ENCODE results near the gene PASK.

The PASK gene

DNA sequence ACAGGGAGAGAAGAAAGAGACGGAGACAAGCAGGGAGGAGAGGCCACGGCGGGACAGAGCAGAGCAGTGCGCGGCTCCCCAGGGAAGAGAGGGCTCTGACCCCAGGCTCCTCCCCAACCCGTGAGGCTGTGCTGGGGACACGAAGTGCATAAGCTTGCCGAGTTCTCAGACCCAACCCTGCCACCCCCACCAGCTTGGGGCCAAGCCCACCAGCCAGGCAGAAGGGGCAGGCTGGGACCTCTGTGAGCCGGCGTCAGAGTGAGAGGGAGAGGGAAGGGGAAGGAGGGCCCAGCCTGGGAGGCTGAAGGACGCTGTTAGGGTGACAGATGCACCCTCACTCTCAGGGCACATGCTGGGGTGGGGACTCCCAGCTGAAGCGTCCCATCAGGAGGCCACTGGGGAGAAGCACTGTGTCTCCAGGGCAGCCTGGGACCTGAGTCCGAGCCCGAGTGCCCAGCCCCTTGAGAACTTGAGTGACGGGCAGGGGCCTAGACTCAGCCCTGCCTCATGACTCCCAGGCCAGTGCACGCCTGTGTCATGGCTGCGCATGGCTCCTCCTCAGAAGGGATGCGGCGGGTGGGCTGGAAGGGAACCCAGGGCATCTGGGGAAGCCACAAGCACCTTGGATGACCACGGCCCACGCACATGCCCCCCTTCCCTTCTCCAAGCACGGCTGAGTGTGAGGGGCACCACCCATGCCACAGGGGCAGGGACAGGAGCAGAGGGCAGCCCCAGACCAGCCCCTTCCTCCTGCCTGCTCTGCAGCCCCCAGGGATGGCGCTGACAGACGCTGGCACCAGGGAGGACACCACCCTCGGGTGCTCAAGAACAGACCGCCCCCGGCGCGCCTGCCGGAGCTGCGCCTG lies 78.2 kb downstream of the PASK start:
- no peak overlapping the region for H3K27ac ChIP-seq
- TF ChIP-seq CTCF (IDR thresholded peaks at IDR 0.05; ENCODE audit: low read depth, low read length, missing control alignments): no peak
- H3K4me3 ChIP-seq (ENCODE audit: low read depth, low read length): no peak overlapping the region
- in situ Hi-C loops (cut with HindIII; ENCODE audit: low pct_ligation_motif_present, low sequenced_read_pairs): no loop called here
- H3K36me3 ChIP-seq (replicated peaks): no peaks in the 10 kb centered on the region
- no peak for DNase-seq
- H3K27me3 ChIP-seq (replicated peaks): no peaks in the 10 kb centered on the region

- DNase-seq: no peak
- no peak for TF ChIP-seq CTCF (IDR thresholded peaks at IDR 0.05; ENCODE audit: low read depth, low read length, missing control alignments)
- H3K4me3 ChIP-seq (ENCODE audit: low read depth, low read length): no peak overlapping the region
- H3K36me3 ChIP-seq (replicated peaks): no peaks in the 10 kb centered on the region
- no peaks in the 10 kb centered on the region for H3K27me3 ChIP-seq (replicated peaks)
- in situ Hi-C loops (cut with HindIII; ENCODE audit: low pct_ligation_motif_present, low sequenced_read_pairs): no loop called here
- no peak overlapping the region for H3K27ac ChIP-seq
These were observed 78.9 kb downstream of the PASK start for GRCh38 chr2:241070361-241070760.

GRCh38 chr2:241069821-241070281 lies 79.4 kb downstream of the PASK start:
- Histone ChIP-seq H3K27me3 (replicated peaks) (no peaks in the 10 kb centered on the region), H3K27ac (no peak overlapping the region), H3K36me3 (replicated peaks) (no peaks in the 10 kb centered on the region), H3K4me3 (ENCODE audit: low read depth, low read length) (no peak overlapping the region)
- TF ChIP-seq CTCF (IDR thresholded peaks at IDR 0.05; ENCODE audit: low read depth, low read length, missing control alignments): no peak
- no peak for DNase-seq
- in situ Hi-C loops (cut with HindIII; ENCODE audit: low pct_ligation_motif_present, low sequenced_read_pairs): no loop called here

DNA sequence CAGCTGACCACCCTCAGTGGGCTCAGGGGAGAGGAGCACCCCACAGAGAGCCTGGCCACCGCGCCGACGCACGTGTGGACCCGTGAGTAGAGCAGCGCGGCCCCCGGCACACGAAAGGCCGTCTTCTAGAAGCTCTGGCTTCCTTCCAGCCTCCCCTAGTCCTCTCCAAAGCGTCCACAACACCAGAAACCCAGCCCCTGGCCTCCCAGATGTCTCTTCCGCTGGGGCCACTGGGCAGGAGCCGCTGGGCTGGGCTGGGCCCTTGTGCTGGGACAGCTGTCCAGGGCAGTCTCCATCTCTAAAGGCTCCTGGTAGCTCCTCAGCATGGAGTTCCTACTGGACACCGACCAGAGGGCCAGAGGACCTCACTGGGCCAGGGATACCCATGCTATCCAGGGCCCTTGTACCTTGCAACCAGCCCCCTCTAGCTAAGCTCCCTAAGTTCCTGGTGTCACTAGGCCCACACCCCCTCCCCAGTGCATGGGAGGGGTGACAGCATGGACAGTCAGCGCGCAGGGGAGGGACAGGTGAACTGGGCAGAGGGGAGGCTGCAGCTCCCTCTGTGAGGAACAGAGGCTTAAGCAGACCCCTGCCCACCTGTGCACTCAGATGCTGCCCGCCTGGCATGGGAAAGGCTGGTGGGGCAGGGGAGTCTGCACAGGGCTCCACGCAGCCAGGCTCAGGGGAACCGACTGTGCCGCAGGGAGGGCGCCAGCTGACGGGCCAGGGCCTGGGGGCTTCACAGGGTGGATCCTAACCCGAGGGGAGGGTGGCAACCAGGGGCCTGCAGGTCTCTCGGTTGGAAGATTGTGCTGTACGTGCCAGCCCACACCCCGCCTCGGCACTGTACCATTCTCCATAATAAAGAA lies 80.1 kb downstream of the PASK start:
- DNase-seq: no peak
- H3K4me3 ChIP-seq (ENCODE audit: low read depth, low read length): no peak overlapping the region
- in situ Hi-C loops (cut with HindIII; ENCODE audit: low pct_ligation_motif_present, low sequenced_read_pairs): no loop called here
- H3K36me3 ChIP-seq (replicated peaks): no peaks in the 10 kb centered on the region
- H3K27me3 ChIP-seq (replicated peaks): no peaks in the 10 kb centered on the region
- H3K27ac ChIP-seq: no peak overlapping the region
- no peak for TF ChIP-seq CTCF (IDR thresholded peaks at IDR 0.05; ENCODE audit: low read depth, low read length, missing control alignments)

- no peak for DNase-seq
- in situ Hi-C loops (cut with HindIII; ENCODE audit: low pct_ligation_motif_present, low sequenced_read_pairs): no loop called here
- H3K27me3 ChIP-seq (replicated peaks): no peaks in the 10 kb centered on the region
- H3K36me3 ChIP-seq (replicated peaks): no peaks in the 10 kb centered on the region
- no peak overlapping the region for H3K27ac ChIP-seq
- TF ChIP-seq CTCF (IDR thresholded peaks at IDR 0.05; ENCODE audit: low read depth, low read length, missing control alignments): no peak
- H3K4me3 ChIP-seq (ENCODE audit: low read depth, low read length): no peak overlapping the region
These were observed 80.9 kb downstream of the PASK start for GRCh38 chr2:241068136-241068941.
